HUES48 (cell line): ENCODE data around the gene CALM1.

Experiments
- H3K27ac ChIP-seq: one replicate; pipeline ENCODE4 v1.7.0; 2013; ENCODE audit warnings: low read depth, low read length, inconsistent platforms
- H3K27me3 ChIP-seq: 2 replicates; pipeline ENCODE4 v1.6.1; 2013; ENCODE audit warnings: mild to moderate bottlenecking, low read length; ENCODE audit not compliant: control insufficient read depth, insufficient read depth
- H3K36me3 ChIP-seq: 2 replicates; pipeline ENCODE4 v1.6.1; 2013; ENCODE audit warnings: low read length; ENCODE audit not compliant: control insufficient read depth, insufficient read depth
- H3K4me1 ChIP-seq: 2 replicates; pipeline ENCODE4 v1.6.1; 2013; ENCODE audit warnings: mild to moderate bottlenecking, low read length; ENCODE audit not compliant: control insufficient read depth, insufficient read depth
- H3K4me3 ChIP-seq: 2 replicates; pipeline ENCODE4 v1.5.1; 2013; ENCODE audit warnings: mild to moderate bottlenecking, low read depth, low read length
- H3K9ac ChIP-seq: 2 replicates; pipeline ENCODE4 v1.6.1; 2013; ENCODE audit warnings: mild to moderate bottlenecking, low read depth, low read length, moderate library complexity
- H3K9me3 ChIP-seq: 2 replicates; pipeline ENCODE4 v1.6.1; 2013; ENCODE audit warnings: low read length; ENCODE audit not compliant: control insufficient read depth, insufficient read depth

Gene CALM1

GRCh38 chr14:90409209-90409730 lies 12.4 kb downstream of the CALM1 start:
- Histone ChIP-seq H3K4me1 (no peaks in the 10 kb centered on the region), H3K9ac (no peak overlapping the region), H3K27me3 (no peaks in the 10 kb centered on the region), H3K36me3 (peaks cover 21% of the 10 kb centered on the region), H3K9me3 (no peaks in the 10 kb centered on the region), H3K27ac (no peak overlapping the region), H3K4me3 (no peak overlapping the region)

GRCh38 chr14:90412058-90412457 lies 15.2 kb downstream of the CALM1 start:
- no peaks in the 10 kb centered on the region for H3K9me3 ChIP-seq
- no peaks in the 10 kb centered on the region for H3K36me3 ChIP-seq
- no peaks in the 10 kb centered on the region for H3K27me3 ChIP-seq
- no peak overlapping the region for H3K4me3 ChIP-seq
- no peak overlapping the region for H3K27ac ChIP-seq
- no peaks in the 10 kb centered on the region for H3K4me1 ChIP-seq
- H3K9ac ChIP-seq, result no peak overlapping the region

- Histone ChIP-seq H3K27me3 (no peaks in the 10 kb centered on the region), H3K9me3 (no peaks in the 10 kb centered on the region), H3K4me3 (no peak overlapping the region), H3K9ac (no peak overlapping the region), H3K4me1 (no peaks in the 10 kb centered on the region), H3K27ac (no peak overlapping the region), H3K36me3 (no peaks in the 10 kb centered on the region)
These were observed 19.9 kb downstream of the CALM1 start for GRCh38 chr14:90416720-90417119.

- Histone ChIP-seq H3K9ac (no peak overlapping the region), H3K4me3 (no peak overlapping the region), H3K27ac (no peak overlapping the region), H3K9me3 (no peaks in the 10 kb centered on the region), H3K27me3 (no peaks in the 10 kb centered on the region), H3K36me3 (no peaks in the 10 kb centered on the region), H3K4me1 (no peaks in the 10 kb centered on the region)
These were observed 21.2 kb downstream of the CALM1 start for GRCh38 chr14:90418053-90418452.

- no peak overlapping the region for H3K9ac ChIP-seq
- H3K36me3 ChIP-seq, result no peaks in the 10 kb centered on the region
- no peak overlapping the region for H3K27ac ChIP-seq
- no peaks in the 10 kb centered on the region for H3K9me3 ChIP-seq
- H3K4me3 ChIP-seq, result no peak overlapping the region
- H3K27me3 ChIP-seq, result no peaks in the 10 kb centered on the region
- peaks cover 5% of the 10 kb centered on the region for H3K4me1 ChIP-seq
These were observed 22.4 kb downstream of the CALM1 start for GRCh38 chr14:90419200-90419599.

- Histone ChIP-seq H3K36me3 (no peaks in the 10 kb centered on the region), H3K4me1 (peaks cover 19% of the 10 kb centered on the region), H3K4me3 (no peak overlapping the region), H3K9me3 (no peaks in the 10 kb centered on the region), H3K27ac (no peak overlapping the region), H3K27me3 (no peaks in the 10 kb centered on the region), H3K9ac (no peak overlapping the region)
These were observed 24.3 kb downstream of the CALM1 start for GRCh38 chr14:90421001-90421631.

GRCh38 chr14:90421632-90422020 lies 24.8 kb downstream of the CALM1 start:
- Histone ChIP-seq H3K4me3 (no peak overlapping the region), H3K27me3 (no peaks in the 10 kb centered on the region), H3K27ac (no peak overlapping the region), H3K36me3 (no peaks in the 10 kb centered on the region), H3K9ac (no peak overlapping the region), H3K9me3 (no peaks in the 10 kb centered on the region), H3K4me1 (peaks cover 19% of the 10 kb centered on the region)

- Histone ChIP-seq H3K27ac (no peak overlapping the region), H3K4me1 (peaks cover 19% of the 10 kb centered on the region), H3K36me3 (no peaks in the 10 kb centered on the region), H3K9me3 (no peaks in the 10 kb centered on the region), H3K4me3 (no peak overlapping the region), H3K27me3 (no peaks in the 10 kb centered on the region), H3K9ac (no peak overlapping the region)
These were observed 26.3 kb downstream of the CALM1 start for GRCh38 chr14:90423166-90423565.

- no peak overlapping the region for H3K9ac ChIP-seq
- no peaks in the 10 kb centered on the region for H3K36me3 ChIP-seq
- peaks cover 19% of the 10 kb centered on the region for H3K4me1 ChIP-seq
- H3K4me3 ChIP-seq, result no peak overlapping the region
- no peaks in the 10 kb centered on the region for H3K27me3 ChIP-seq
- no peaks in the 10 kb centered on the region for H3K9me3 ChIP-seq
- H3K27ac ChIP-seq, result no peak overlapping the region
These were observed 27.2 kb downstream of the CALM1 start for GRCh38 chr14:90424075-90424474.

GRCh38 chr14:90424686-90425372 lies 28.0 kb downstream of the CALM1 start:
- no peaks in the 10 kb centered on the region for H3K27me3 ChIP-seq
- H3K4me1 ChIP-seq, result peaks cover 19% of the 10 kb centered on the region
- no peak overlapping the region for H3K4me3 ChIP-seq
- H3K27ac ChIP-seq, result no peak overlapping the region
- no peaks in the 10 kb centered on the region for H3K9me3 ChIP-seq
- no peaks in the 10 kb centered on the region for H3K36me3 ChIP-seq
- H3K9ac ChIP-seq, result no peak overlapping the region

GRCh38 chr14:90425373-90425879 lies 28.6 kb downstream of the CALM1 start:
- no peaks in the 10 kb centered on the region for H3K9me3 ChIP-seq

More at GRCh38 chr14:90425373-90425879, 28.6 kb downstream of the CALM1 start:
- no peaks in the 10 kb centered on the region for H3K27me3 ChIP-seq
- H3K36me3 ChIP-seq, result no peaks in the 10 kb centered on the region
- no peak overlapping the region for H3K9ac ChIP-seq
- no peak overlapping the region for H3K4me3 ChIP-seq
- H3K4me1 ChIP-seq, result peaks cover 19% of the 10 kb centered on the region
- H3K27ac ChIP-seq, result no peak overlapping the region
